Neuronal stem cell (in vitro differentiated cells): ENCODE measurements around the gene SINHCAF.

Source experiments
- DNase-seq: peaks from one replicate; pipeline ENCODE4 v3.0.0-alpha.2; 2013; ENCODE audit warnings: low spot score
- H2AFZ ChIP-seq: one replicate; pipeline ENCODE4 v1.6.1; 2013; ENCODE audit warnings: mild to moderate bottlenecking, low read length, inconsistent platforms
- H2AK5ac ChIP-seq: 2 replicates; pipeline ENCODE4 v1.6.1; 2013; ENCODE audit warnings: low read depth, mild to moderate bottlenecking, inconsistent platforms, low read length, moderate library complexity, mixed read lengths
- H2BK120ac ChIP-seq: 2 replicates; pipeline ENCODE4 v1.6.1; 2013; ENCODE audit warnings: low read depth, mild to moderate bottlenecking, inconsistent platforms, low read length, moderate library complexity, mixed read lengths
- H2BK12ac ChIP-seq: one replicate; pipeline ENCODE4 v1.6.1; 2013; ENCODE audit warnings: low read length, inconsistent platforms
- H2BK15ac ChIP-seq: 2 replicates; pipeline ENCODE4 v1.6.1; 2013; ENCODE audit warnings: mild to moderate bottlenecking, low read length, inconsistent platforms, mixed read lengths
- H2BK5ac ChIP-seq: one replicate; pipeline ENCODE4 v1.6.1; 2013; ENCODE audit warnings: inconsistent platforms, mild to moderate bottlenecking, low read length, moderate library complexity
- H3K14ac ChIP-seq: one replicate; pipeline ENCODE4 v1.6.1; 2013; ENCODE audit warnings: low read length, inconsistent platforms
- H3K18ac ChIP-seq: 2 replicates; pipeline ENCODE4 v1.6.1; 2013; ENCODE audit warnings: low read length, inconsistent platforms
- H3K23ac ChIP-seq: 2 replicates; pipeline ENCODE4 v1.6.1; 2013; ENCODE audit warnings: low read depth, mild to moderate bottlenecking, mixed read lengths, low read length, inconsistent platforms; ENCODE audit not compliant: poor library complexity
- H3K27ac ChIP-seq: replicated peaks from 3 replicates; pipeline ENCODE4 v1.5.1; 2013; ENCODE audit warnings: low read length, inconsistent platforms
- H3K27me3 ChIP-seq, 3 experiments: 2 replicates each; pipeline ENCODE4 v1.6.1; 2013; ENCODE audit warnings: low read length in 3 of 3, mild to moderate bottlenecking in 2 of 3, inconsistent platforms in 1 of 3, low read depth in 1 of 3, mixed read lengths in 1 of 3, moderate library complexity in 1 of 3; ENCODE audit not compliant: control insufficient read depth in 3 of 3, insufficient read depth in 3 of 3
- H3K36me3 ChIP-seq, 2 donors: replicated peaks in 1 of 2; 2 replicates each; pipeline ENCODE4 v1.6.1; 2013; ENCODE audit warnings: low read length in 2 of 2; ENCODE audit not compliant: control insufficient read depth in 2 of 2, insufficient read depth in 2 of 2
- H3K4ac ChIP-seq: 2 replicates; pipeline ENCODE4 v1.6.1; 2013; ENCODE audit warnings: inconsistent platforms, mild to moderate bottlenecking, low read length, moderate library complexity
- H3K4me1 ChIP-seq, 2 donors: 1 replicate in 1 of 2; 2 replicates in 1 of 2; pipeline ENCODE4 v1.6.1; 2013; ENCODE audit warnings: low read length in 2 of 2, low read depth in 1 of 2; ENCODE audit not compliant: control insufficient read depth in 2 of 2, insufficient read depth in 1 of 2
- H3K4me2 ChIP-seq: one replicate; pipeline ENCODE4 v1.6.1; 2013; ENCODE audit warnings: mild to moderate bottlenecking, low read length, inconsistent platforms; ENCODE audit not compliant: insufficient read depth, poor library complexity, severe bottlenecking
- H3K4me3 ChIP-seq, 2 donors: 2 replicates each; pipeline ENCODE4 v1.5.1; 2013; ENCODE audit warnings: low read length in 2 of 2, mild to moderate bottlenecking in 2 of 2, inconsistent platforms in 1 of 2, moderate library complexity in 1 of 2
- H3K79me1 ChIP-seq: one replicate; pipeline ENCODE4 v1.6.1; 2013; ENCODE audit warnings: low read depth, mild to moderate bottlenecking, inconsistent platforms, low read length, moderate library complexity
- H3K9ac ChIP-seq: one replicate; pipeline ENCODE4 v1.6.1; 2013; ENCODE audit warnings: mild to moderate bottlenecking, low read depth, low read length, inconsistent platforms; ENCODE audit not compliant: poor library complexity
- H3K9me3 ChIP-seq, 2 donors: replicated peaks in 1 of 2; 2 replicates each; pipeline versions ENCODE3 to v1.6.1; 2013; ENCODE audit warnings: low read length in 2 of 2, mild to moderate bottlenecking in 2 of 2, inconsistent platforms in 1 of 2, low read depth in 1 of 2, mixed read lengths in 1 of 2, moderate library complexity in 1 of 2; ENCODE audit not compliant: control insufficient read depth in 2 of 2, insufficient read depth in 1 of 2
- H4K8ac ChIP-seq: one replicate; pipeline ENCODE4 v1.6.1; 2013; ENCODE audit warnings: low read depth, mild to moderate bottlenecking, inconsistent platforms, low read length, moderate library complexity
- H4K91ac ChIP-seq: one replicate; pipeline ENCODE4 v1.6.1; 2013; ENCODE audit warnings: low read length, low read depth, mild to moderate bottlenecking, inconsistent platforms; ENCODE audit not compliant: poor library complexity
- WGBS, 2 donors: extraction: QIAGEN DNeasy Blood & Tissue Kit; methylation state at CpG; one replicate each; pipeline ENCODE4 v1.1.7; 2013; ENCODE audit warnings: missing lambda C conversion rate in 2 of 2, mixed read lengths in 1 of 2; ENCODE audit not compliant: insufficient read length in 2 of 2, insufficient replicate concordance in 1 of 2; ENCODE audit errors: extremely low coverage in 2 of 2; 5-methylcytosine and 5-hydroxymethylcytosine counted together

SINHCAF gene

GRCh38 chr12:31326736-31327659 lies 1.0 kb upstream of the SINHCAF start:
- Histone ChIP-seq H3K4ac (no peak overlapping the region), H2BK5ac (no peak overlapping the region), H2AFZ (peak overlapping the region; percentile 84), H3K9ac (no peak overlapping the region), H4K8ac (no peak overlapping the region), H2AK5ac (no peak overlapping the region), H2BK15ac (no peak overlapping the region), H3K4me3 (peak overlapping the region in 1 of 2 donors; percentile 53), H3K4me2 (peak overlapping the region; percentile 43), H3K27ac (peak overlapping the region; percentile 77), H3K9me3 (no peaks in the 10 kb centered on the region), H2BK12ac (no peak overlapping the region), H3K36me3 (no peaks in the 10 kb centered on the region), H3K27me3 (no peaks in the 10 kb centered on the region), H3K14ac (no peak overlapping the region), H4K91ac (no peak overlapping the region), H3K23ac (no peak overlapping the region), H3K18ac (no peak overlapping the region), H3K4me1 (peaks cover 6 to 14% of the 10 kb centered on the region in 2 donors), H3K79me1 (no peaks in the 10 kb centered on the region), H2BK120ac (no peak overlapping the region)
- DNase-seq = peak; percentile 20
- no CpG with 5 or more reads among the region's 20 CpGs for WGBS, 2 donors

DNA sequence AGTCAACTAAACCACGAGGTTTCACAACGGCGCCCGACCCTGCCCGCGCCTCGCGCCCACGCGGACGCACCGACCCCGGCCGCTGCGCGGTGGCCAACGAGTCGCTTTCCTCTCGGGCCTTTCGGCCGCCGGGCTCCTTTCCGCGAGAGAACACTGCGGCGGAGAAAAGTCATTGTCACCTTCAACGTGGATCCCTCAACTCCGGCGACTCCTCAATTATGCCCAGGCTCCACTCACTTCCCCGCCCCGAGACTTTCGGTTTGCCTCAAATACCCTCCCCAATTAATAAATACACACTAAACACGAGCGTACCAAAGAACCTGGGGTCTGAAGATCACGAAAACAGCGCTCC lies 450 bp downstream of the SINHCAF start:
- DNase-seq = no peak
- Histone ChIP-seq H3K27me3 (no peaks in the 10 kb centered on the region), H3K27ac (peak overlapping the region; percentile 91), H2AFZ (peak overlapping the region; percentile 67), H4K8ac (no peak overlapping the region), H3K23ac (peak overlapping the region; percentile 83), H3K4ac (no peak overlapping the region), H3K14ac (peak overlapping the region; percentile 76), H3K9ac (peak overlapping the region; percentile 94), H2AK5ac (peak overlapping the region; percentile 76), H4K91ac (no peak overlapping the region), H3K9me3 (no peaks in the 10 kb centered on the region), H3K4me3 (peak overlapping the region; percentile 93 to 99), H2BK15ac (peak overlapping the region; percentile 34), H3K4me2 (peak overlapping the region; percentile 40), H3K18ac (peak overlapping the region; percentile 89), H3K36me3 (no peaks in the 10 kb centered on the region), H2BK5ac (peak overlapping the region; percentile 97), H3K79me1 (no peaks in the 10 kb centered on the region), H3K4me1 (peaks cover 8 to 26% of the 10 kb centered on the region in 2 donors), H2BK120ac (peak overlapping the region; percentile 45), H2BK12ac (peak overlapping the region; percentile 11)
- WGBS, 2 donors = no CpG with 5 or more reads among the region's 36 CpGs

DNA sequence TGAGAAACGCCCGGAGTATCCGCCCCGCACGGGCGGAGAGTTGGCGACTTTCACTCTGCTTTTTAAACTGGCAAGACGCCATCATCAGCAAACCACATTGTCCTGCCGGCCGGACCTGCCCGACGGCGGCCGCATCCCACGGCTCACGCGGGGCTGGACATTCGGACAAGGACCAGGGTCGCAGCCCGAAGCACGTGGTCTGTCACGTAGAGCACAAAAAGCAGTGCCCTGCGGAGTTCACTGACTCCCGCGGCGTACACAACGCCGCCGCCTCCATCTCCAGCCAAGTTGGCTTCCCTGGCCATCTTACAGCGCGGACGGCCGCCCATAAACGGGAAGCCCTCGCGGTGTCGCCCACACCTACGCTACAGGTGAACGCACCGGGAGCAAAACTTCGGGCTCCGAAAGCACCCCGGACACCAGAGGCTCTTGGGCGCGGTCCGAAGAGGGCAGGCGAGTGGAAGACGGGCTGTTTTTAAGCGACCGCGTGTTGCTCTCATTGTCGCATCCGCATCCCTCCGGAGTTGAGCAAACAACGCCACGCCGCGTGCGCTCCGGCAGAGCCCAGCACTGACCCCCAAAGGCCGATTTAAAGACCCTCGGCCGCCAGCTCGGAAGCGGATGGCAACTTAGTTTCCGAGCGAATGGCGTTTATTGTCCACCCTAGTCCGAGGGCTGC lies 966 bp downstream of the SINHCAF start:
- Histone ChIP-seq H3K4me2 (peak overlapping the region; percentile 67), H3K4ac (peak overlapping the region; percentile 99), H3K14ac (peak overlapping the region; percentile 76), H3K18ac (peak overlapping the region; percentile 89), H2AFZ (peak overlapping the region; percentile 67), H3K36me3 (no peaks in the 10 kb centered on the region), H2AK5ac (peak overlapping the region; percentile 76), H3K23ac (peak overlapping the region; percentile 83), H4K91ac (no peak overlapping the region), H4K8ac (peak overlapping the region; percentile 86), H2BK15ac (peak overlapping the region; percentile 34), H3K4me3 (peak overlapping the region; percentile 93 to 99), H3K27ac (peak overlapping the region; percentile 91), H2BK12ac (peak overlapping the region; percentile 63), H3K4me1 (peaks cover 9 to 26% of the 10 kb centered on the region in 2 donors), H3K9me3 (no peaks in the 10 kb centered on the region), H2BK5ac (peak overlapping the region; percentile 97), H3K79me1 (no peaks in the 10 kb centered on the region), H3K9ac (peak overlapping the region; percentile 94), H3K27me3 (no peaks in the 10 kb centered on the region), H2BK120ac (peak overlapping the region; percentile 45)
- WGBS, 2 donors = no CpG with 5 or more reads among the region's 69 CpGs
- DNase-seq = peak; percentile 30
